Measurements from ENCODE around the gene ALDH1L1.

ALDH1L1 gene

DNA sequence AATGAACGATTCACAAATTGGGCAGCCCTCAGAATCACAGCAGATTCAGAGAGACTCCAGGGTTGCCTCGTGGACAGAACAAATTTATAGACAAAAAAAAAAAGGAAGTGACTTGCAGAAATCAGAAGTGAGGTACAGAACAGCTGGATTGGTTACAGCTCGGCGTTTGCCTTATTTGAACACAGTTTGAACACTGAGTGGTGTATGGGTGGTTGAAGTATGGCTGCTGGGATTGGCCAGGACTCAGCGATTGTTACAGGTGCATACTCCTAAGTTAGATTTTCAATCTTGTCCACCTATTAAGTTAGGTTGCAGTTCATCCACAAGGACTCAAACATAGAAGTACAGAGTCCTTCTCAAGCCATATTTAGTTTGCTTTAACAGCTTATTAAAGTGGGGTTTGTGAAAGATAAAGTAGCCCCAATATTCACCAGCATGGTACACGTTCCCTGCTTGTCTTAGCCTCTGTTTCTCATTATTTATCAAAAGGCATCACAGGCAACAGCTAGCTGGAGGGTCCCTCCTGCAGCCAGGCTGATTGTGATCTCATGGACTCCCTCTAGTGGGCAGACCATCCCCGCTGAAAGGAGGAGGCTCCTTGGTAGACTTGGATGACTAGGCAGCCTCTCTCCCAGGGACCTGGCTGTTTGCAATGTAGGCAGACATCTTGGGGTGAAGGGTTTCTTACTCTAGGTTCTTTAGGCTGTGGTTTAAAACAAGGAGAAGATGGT lies 17.6 kb upstream of the ALDH1L1 start:
- DNase-seq (ENCODE audit: low read depth), result no peak
- H3K4me3 ChIP-seq (ENCODE audit: low read depth, low read length), result no peak overlapping the region

DNA sequence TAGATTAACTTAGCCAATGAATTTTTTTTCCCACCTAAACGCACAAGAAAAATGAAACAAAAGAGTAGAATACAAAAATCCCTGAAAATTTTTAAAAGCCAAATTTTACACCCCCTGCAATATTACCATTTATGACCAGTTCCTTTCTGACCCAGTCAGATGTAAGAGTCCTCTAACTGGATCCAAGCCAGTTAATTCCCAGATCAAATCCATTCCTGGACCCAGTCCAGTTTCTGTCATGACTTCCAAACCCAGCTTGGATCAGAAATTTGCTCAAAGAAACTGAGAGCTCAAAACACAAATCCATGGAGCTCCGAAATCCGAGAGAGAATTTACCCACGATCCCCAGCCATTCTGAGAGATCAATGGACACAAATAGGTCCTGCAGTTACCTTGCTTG lies 17.0 kb upstream of the ALDH1L1 start:
- DNase-seq (ENCODE audit: low read depth), result no peak
- no peak overlapping the region for H3K4me3 ChIP-seq (ENCODE audit: low read depth, low read length)

DNA sequence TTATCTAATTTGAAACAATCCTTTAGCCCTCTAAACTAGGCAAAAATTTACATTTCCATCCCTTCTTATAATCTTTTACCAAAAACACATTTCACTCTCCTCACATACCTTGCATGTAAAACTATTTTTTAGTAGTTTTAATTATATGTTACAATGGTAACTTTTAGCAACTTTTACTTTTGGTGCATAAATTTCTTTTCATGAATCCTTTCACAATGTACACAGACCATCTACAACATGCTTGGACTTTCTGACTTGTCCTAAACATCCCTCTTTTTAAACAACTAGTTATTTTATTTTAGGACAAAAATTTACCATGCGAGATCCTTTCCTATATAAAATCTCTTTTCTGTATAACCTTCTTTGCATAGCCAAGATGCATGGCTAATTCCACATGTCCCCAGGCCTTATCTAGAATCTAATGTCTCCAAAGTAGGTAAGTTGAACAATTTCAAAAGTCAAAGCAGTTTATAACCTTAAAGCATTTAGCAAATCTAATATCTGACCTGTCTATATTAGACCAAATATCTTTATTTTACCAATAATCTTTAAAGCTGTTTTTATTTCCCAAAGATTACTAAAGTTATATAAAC lies 14.4 kb upstream of the ALDH1L1 start:
- DNase-seq (ENCODE audit: low read depth), result no peak
- no peak overlapping the region for H3K4me3 ChIP-seq (ENCODE audit: low read depth, low read length)

DNA sequence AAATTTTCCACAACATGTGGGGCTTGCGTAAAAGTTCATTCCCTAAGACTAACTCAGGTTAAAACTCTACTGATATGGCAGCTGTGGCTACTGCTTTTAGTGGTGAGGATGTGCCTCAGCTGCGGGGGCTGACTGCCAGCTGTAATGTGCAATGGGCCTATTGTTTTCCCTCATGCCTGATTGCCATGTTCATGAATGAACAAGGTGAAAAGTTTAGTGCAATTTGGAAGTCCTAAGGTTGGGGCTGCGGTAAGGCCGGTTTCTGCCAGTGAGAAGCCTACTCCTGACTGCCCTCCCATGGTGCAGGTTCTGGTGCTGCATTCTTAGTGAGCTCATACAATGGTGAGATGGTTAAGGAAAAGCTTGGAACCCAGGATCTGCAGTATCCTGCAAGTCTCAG lies 10.9 kb upstream of the ALDH1L1 start:
- no peak overlapping the region for H3K4me3 ChIP-seq (ENCODE audit: low read depth, low read length)
- DNase-seq (ENCODE audit: low read depth), result no peak

DNA sequence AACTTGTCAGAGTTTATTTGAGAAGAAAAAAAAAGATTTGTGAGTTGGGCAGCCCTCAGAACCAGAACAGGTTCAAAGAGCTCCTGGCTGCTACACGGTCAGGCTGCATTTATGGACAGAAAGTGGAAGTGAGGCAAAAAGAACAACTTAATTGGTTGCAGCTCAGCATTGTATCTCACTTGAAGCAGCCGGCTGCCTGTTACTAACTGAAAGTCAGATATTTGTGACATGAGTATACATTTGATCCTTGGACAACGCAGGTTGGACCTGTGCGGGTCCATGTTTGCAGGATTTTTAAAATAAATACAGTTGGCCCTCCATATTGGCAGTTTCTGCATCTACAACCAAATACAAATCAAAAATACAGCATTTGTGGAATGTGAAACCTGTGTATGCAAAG lies 7.5 kb upstream of the ALDH1L1 start:
- DNase-seq (ENCODE audit: low read depth), result no peak

DNA sequence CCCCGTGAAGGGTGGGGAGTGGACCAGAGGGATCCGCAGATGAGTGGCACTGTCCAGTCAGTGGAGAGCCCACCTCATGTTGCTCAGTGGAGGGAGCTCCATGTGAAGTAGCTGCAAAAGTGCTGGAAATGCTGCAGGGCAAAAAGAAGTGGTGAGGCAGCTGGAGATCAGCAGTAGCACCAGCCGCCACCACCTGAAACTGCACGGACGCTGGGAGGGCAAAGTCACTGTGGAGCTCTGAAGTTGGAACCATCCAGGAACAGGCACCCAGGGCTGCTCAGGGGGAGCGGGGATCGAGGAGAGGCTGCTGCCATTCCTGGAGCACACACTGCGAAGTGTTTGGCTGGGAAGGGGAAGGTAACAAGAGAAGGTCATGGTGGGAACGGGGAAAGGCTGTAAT lies 6.4 kb upstream of the ALDH1L1 start:
- no peak overlapping the region for H3K4me3 ChIP-seq (ENCODE audit: low read depth, low read length)
- DNase-seq (ENCODE audit: low read depth), result no peak

More for the DNA sequence above, 7.5 kb upstream of the ALDH1L1 start:
- no peak overlapping the region for H3K4me3 ChIP-seq (ENCODE audit: low read depth, low read length)

DNA sequence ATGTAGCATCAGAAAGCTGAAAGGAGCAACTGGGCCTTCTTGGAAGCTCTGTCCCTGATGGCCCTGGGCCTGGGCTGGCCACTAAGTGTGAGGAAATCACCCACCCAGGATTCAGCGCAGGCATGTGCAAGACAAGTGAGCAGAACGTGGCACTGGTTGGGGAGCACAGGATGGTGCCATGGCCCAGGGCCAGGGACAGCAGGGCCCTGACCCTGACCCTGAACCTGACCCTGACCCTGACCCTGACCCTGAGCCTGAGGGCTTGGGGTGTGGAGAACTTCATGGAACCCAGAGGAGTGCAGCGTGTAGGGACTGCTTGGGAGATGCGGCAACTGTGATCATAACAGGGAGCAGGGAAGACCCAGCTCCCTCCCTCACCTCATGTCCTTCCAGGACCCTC lies 5.9 kb upstream of the ALDH1L1 start:
- H3K4me3 ChIP-seq (ENCODE audit: low read depth, low read length), result no peak overlapping the region
- DNase-seq (ENCODE audit: low read depth), result no peak

DNA sequence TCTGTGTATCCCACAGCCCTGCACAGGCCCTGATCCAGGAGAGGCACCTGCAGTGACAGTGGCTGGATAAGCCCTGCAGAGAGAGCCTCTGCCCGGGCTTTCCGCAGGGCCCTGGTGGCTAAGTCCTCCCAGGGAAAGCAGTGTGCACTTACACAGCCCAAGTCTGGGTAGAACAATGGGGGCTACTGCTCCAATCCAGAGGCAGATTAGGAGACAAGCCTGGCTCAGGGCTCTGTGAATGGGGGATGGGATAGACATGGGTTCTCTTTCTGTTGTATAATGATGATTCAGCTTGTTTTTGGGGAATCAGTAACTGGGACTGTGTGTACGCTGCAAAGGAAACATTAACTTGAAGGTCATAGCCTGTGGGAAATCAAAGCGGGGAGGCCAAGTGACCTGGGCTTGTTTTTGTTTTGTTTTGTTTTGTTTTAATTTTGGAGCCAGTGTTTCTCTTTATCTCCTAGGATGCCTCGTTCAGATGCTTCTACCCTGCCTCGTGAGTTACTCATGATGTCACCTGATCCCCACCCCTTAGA lies 4.1 kb upstream of the ALDH1L1 start:
- no peak overlapping the region for H3K4me3 ChIP-seq (ENCODE audit: low read depth, low read length)
- no peak for DNase-seq (ENCODE audit: low read depth)

DNA sequence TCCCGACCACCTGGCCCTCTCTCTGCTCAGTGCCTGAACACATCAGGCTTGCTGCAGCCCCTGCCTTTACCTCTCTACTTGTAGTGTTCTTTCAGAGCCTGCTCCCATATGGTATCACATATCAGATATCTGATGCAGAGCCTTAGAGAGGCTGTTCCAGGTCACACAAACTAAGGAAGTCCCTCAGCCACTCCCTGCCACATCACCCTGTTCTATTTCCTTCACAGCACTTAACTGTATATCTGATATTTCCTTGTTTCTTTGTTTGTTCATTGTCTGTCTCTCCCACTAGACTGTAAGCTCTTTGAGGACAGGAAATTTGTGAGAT lies 976 bp upstream of the ALDH1L1 start:
- DNase-seq (ENCODE audit: low read depth), result no peak
- H3K4me3 ChIP-seq (ENCODE audit: low read depth, low read length), result peak overlapping the region; percentile 46

DNA sequence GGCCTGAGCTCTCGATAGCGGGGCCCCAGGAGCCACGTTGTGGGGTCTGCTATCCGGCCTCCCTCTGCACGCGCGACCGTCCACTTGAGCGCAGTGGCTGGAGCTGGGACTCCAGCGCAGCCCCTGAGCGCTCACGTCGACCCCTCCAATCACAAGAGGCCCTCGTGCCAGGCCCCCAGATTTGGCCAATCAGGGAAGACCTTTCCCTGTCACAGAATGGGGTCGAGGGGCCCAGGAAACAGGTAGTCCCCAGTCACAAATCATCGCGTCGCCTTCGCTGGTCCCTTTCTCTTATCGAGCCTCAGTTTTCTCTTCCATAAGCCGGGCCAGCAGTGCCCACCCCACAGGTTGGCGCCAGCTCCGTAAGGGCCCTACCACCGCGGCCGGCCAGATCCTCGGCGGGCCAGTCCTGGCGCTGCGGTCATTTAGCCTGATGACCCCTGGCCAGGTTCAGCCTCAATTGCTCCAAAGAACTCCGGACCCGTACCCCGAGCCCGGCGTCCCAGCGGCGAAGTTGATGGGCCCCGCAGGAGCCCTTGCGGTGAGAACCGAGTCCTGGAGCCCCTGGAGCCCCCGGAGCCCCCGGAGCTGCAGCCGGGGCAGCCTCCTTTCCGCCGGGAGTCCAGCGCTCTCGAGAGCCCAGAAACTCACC lies 435 bp downstream of the ALDH1L1 start:
- H3K4me3 ChIP-seq (ENCODE audit: low read depth, low read length), result peak overlapping the region; percentile 46
- no peak for DNase-seq (ENCODE audit: low read depth)

DNA sequence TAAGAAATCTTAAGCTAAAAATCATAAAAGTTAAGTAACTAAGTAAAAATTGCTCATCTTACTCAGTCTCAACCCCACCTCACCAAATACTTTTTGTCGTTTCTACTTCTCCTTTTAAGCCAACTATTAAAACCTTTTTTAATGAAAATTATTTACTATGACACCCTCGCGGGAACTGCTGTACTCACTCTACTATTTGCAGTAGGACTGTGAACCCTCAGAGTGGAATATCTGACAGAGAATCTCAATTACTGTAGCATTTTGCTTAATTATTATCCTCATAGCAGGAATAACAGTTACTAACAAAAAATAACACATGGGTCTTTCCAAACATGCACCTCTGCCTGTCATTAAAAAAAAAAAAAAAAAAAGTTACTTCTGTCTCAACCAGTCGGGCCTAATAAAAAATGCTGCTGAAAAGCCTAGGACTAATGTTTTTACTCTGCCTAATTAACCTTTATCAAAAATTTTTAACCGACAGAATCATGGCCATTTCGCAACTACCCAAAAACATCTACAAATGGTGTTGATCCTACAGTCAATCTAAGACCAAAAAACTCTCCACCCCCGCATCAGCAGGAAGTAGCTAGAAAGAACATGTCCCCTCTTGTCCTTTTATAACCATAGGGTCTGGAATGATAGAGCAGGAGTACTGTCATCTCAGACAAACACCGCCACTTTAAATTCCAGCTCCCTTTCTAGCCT lies 10.2 kb downstream of the ALDH1L1 start:
- H3K4me3 ChIP-seq (ENCODE audit: low read depth, low read length), result no peak overlapping the region
- DNase-seq (ENCODE audit: low read depth), result no peak

DNA sequence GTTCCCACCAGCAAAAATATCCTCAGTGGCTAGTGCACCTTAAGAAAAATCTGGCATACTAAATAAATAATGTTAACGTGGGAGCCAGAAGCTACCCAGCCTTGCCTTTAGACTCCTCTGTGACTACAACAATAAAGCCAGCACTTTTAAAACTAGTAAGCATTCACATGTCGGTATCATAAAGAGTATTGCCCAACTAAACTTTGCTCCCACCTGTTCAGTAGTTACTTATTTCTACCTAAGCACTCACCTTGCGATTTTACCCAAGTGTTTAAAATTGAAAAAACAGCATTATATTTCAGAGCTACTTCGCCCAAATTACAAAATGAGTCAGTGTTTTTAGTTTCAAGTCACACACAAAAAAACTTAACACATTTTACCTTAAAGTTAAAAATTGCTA lies 12.8 kb downstream of the ALDH1L1 start:
- no peak overlapping the region for H3K4me3 ChIP-seq (ENCODE audit: low read depth, low read length)

DNA sequence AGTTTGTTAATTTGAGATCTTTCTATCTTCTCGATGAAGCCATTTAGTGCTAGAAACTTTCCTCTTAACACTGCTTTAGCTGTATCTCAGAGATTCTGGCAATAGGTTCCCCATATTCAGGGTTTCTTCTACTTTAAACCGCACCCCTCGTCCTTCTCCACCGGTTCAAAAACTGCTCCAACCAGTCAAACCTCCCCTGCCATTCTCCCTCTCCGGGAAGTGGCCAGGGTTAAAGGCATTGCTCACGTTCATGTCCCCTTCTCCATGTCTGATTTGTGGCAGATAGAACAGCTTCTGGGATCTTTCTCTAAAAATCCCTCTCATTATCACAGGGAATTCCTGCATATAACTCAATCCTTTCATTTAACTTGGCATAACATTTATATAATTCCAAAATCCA lies 14.4 kb downstream of the ALDH1L1 start:
- H3K4me3 ChIP-seq (ENCODE audit: low read depth, low read length), result no peak overlapping the region
- no peak for DNase-seq (ENCODE audit: low read depth)

More for the DNA sequence above, 12.8 kb downstream of the ALDH1L1 start:
- DNase-seq (ENCODE audit: low read depth), result no peak

DNA sequence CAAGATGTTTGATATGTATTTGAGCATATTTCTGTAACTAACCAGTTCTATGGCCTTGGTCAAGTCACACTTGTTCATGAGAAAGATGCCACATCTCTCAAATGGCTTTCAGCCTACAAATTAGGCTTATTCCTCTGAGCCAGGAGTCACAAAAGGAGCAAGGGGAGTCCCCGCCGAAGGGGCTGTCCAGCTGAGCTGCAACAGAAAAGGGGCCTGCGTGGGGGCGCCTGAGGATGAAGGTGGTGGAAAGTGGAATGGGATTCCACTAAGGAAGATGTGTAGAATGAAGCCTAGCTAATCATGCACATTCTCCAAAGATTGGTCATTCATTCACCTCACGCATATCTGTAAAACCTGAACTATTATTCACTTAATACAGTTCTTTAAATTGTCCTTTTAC lies 19.1 kb downstream of the ALDH1L1 start:
- no peak for DNase-seq (ENCODE audit: low read depth)

DNA sequence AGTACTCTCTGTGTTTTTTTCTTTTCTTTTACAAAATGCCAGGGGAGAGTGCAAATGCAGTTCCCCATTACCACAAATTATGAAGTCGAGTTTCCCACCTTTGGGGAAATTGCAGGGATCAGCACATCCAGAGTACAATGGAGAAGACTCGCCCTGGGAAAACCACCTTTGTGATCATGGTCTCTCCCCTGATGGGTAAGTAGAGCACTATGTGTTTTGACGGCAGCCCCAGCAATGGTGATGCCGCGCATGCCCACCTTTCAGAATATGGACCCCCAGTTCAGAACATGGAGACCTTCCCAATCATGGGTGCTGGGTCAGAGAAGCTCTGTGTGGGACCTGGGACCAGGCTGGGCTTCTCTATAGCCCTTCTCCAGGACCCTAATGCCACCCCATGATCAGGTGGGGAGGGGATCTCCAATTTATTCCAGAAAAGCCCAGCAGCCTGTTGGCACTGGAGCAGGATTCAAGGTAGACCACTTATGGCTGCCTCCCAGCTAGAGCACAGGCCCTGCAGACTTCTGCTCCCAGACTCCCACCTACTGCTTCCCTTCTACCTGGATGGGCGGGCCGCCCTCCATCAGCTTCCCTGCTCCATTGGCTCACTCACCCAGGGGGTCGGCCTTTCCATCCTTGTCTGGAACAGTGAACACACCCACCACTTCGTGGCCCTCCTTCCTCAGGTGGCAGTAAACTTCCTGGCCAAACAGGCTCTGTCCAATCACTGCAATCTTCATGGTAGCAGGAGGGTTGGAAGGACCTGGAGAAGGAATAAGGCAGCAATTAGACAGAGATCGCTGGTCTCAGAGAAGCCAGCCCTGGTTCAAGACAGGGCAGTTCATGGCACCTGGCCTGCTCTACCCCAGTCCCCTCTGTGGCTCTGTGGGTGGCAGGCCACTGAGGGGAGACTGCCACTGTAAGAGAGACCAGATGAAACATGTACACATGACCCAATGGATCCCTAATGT lies 19.9 kb downstream of the ALDH1L1 start:
- DNase-seq (ENCODE audit: low read depth), result no peak
- no peak overlapping the region for H3K4me3 ChIP-seq (ENCODE audit: low read depth, low read length)

More for the DNA sequence above, 19.1 kb downstream of the ALDH1L1 start:
- no peak overlapping the region for H3K4me3 ChIP-seq (ENCODE audit: low read depth, low read length)

DNA sequence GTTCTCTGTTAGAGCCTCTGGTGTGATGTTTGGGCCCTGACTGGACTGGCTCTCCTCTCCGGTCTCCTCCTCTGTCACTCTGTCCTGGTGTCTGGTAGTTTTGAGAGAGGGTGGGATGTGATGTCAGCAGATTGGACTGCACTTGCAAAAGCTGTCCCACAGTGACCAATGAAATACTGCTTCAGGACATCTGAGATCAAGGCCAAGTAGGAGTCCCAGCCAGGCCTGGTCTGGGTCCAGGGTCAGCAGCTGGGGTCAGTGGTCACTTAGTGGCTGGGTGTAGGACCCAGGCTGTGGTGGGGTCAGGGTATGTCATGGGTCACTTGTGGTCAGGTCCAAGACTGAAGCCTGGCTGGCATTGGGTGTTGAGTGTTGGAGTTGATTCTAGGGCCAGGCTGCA lies 20.9 kb downstream of the ALDH1L1 start:
- H3K4me3 ChIP-seq (ENCODE audit: low read depth, low read length), result no peak overlapping the region
- no peak for DNase-seq (ENCODE audit: low read depth)

DNA sequence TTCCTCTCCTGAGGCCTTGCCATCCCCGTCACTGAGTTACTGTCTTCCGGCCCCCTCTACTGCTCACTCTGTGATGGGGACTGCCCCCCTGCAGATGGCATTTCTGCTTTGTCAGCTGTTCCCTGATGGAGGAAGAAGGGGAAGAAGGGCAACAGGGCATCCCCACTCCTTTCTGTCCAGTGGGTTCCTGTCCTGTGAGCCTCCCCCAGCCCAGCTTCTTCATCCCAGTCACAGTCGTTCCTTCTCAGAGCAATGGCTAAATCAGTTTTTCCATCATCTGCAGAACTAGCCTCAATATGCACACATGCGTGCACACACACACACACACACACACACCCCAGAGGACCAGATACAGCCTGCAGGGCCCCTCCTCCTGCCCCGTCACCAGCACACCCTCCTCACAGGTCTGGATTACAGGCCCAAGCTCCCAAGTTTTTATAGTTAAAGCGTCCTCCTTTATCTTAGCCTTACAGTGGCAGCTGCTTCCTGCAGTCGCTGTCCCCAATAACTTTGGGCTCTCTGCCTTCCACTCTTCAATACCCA lies 21.4 kb downstream of the ALDH1L1 start:
- H3K4me3 ChIP-seq (ENCODE audit: low read depth, low read length), result no peak overlapping the region
- no peak for DNase-seq (ENCODE audit: low read depth)

DNA sequence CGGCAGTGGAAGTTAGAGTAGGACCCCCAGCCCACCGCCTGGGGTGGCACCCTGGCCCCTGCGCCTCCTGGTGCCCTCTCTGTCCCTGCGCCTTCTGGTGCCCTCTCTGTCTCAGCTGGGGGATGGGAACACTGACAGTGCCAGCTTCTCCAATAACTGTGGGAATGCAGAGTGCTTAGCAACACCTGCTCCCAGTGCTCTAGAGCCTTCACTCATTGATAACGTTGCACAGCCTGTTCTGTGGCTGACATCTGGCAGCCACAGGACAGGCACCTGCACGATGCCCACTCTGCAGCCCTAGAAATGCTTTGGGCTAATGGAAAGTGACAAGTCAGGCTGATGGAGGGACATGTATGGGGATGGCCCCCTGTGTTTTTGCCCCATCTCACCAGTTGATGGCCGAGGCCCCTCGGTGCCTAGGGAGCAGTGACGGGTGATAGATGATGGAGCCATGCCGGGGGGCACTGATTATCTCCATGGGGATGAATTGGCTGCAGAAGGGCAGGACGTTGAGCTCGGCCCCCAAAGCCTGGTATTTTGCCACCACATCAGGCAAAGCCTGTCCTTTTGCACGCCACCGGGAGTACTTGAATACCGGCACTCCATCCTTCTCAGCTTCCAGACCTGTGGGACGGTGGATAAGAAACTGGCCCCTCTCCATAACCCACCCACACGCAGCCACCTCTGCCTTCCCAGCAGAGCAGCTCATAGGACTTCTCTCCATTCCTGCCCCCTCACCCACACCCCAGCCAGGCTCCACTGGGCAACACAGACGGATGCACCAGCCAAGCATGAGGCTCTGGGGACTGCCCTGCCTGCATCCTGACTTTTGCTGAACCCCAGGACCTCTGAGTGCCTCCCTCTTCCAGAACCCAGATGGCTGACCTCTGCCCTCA lies 22.1 kb downstream of the ALDH1L1 start:
- DNase-seq (ENCODE audit: low read depth), result no peak
- H3K4me3 ChIP-seq (ENCODE audit: low read depth, low read length), result no peak overlapping the region
